GM18873 (cell line): Measurements from ENCODE around the gene ZNF683.

Source experiments
- ATAC-seq: cut with Tn5 transposase; IDR thresholded peaks from one replicate; pipeline ENCODE4 v1.9.1; 2021; ENCODE audit warnings: mild to moderate bottlenecking, moderate library complexity, moderate number of reproducible peaks; ENCODE audit not compliant: unreplicated experiment, low FRiP score

Gene ZNF683

GRCh38 chr1:26315874-26316850, 56.4 kb downstream of the ZNF683 start:
- ATAC-seq: no peak

- ATAC-seq: no peak
These were observed 58.0 kb downstream of the ZNF683 start for GRCh38 chr1:26314501-26314900.
